GM12865 (cell line): Measurements from ENCODE around the gene RASAL2.

Experiments
- DNase-seq: peaks from one replicate; pipeline ENCODE4 v3.0.0; 2010; ENCODE audit warnings: low read depth
- H3K4me3 ChIP-seq: 2 replicates; pipeline ENCODE4 v1.5.1; 2011; ENCODE audit warnings: mild to moderate bottlenecking, low read depth, low read length, control low read depth
- TF ChIP-seq, protein P1 (sequence below): IDR thresholded peaks from 2 replicates; pipeline ENCODE4 v1.5.1; 2011; ENCODE audit warnings: low read length, control low read depth, low read depth, inconsistent platforms; ENCODE audit not compliant: insufficient read depth; ENCODE audit errors: missing control alignments

RASAL2 gene

GRCh38 chr1:178531887-178532286 lies 438.0 kb downstream of the RASAL2 start:
- no peak for DNase-seq
- TF ChIP-seq, protein P1, sequence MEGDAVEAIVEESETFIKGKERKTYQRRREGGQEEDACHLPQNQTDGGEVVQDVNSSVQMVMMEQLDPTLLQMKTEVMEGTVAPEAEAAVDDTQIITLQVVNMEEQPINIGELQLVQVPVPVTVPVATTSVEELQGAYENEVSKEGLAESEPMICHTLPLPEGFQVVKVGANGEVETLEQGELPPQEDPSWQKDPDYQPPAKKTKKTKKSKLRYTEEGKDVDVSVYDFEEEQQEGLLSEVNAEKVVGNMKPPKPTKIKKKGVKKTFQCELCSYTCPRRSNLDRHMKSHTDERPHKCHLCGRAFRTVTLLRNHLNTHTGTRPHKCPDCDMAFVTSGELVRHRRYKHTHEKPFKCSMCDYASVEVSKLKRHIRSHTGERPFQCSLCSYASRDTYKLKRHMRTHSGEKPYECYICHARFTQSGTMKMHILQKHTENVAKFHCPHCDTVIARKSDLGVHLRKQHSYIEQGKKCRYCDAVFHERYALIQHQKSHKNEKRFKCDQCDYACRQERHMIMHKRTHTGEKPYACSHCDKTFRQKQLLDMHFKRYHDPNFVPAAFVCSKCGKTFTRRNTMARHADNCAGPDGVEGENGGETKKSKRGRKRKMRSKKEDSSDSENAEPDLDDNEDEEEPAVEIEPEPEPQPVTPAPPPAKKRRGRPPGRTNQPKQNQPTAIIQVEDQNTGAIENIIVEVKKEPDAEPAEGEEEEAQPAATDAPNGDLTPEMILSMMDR: no peak

GRCh38 chr1:178532392-178532791 lies 438.5 kb downstream of the RASAL2 start:
- TF ChIP-seq, protein P1: peak; percentile 86
- no peak overlapping the region for H3K4me3 ChIP-seq
- DNase-seq: peak; percentile 79

More at GRCh38 chr1:178531887-178532286, 438.0 kb downstream of the RASAL2 start:
- H3K4me3 ChIP-seq: no peak overlapping the region

DNA sequence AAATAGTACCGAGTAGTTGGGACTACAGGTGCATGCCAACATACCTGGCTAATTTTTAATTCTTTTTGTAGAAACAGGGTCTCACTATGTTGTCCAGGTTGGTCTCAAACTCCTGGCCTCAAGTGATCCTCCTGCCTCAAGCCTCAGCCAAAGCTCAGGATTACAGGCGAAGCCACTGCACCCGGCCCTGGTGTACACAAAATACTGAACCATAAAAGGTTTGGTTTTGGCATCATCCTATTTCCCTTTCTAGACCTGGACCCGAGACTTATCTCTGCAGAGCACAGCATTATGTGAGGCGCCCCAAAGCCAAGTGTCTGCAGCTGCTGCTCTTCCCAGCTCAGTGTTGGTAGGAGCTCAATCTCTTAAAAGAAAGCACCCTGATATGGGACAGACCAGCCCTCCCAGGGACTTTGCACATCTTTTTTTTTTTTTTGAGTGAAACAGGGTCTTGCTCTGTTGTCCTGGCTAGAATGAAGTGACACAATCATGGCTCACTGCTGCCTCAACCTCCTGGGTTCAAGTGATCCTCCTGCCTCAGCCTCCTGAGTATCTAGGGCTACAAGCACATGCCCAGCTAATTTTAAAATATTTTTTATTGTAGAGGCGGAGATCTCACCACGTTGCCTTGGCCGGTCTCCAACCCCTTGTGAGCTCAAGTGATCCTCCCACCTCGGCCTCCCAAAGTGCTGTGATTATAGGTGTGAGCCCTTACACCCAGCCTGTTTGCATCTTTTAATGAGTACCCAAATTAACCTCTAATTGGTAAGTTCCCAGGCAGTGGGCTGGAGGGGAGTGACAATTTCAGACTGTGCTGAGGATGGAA lies 439.4 kb downstream of the RASAL2 start:
- TF ChIP-seq, protein P1: no peak
- H3K4me3 ChIP-seq: no peak overlapping the region
- no peak for DNase-seq
